Measurements from ENCODE around the gene LTBP1. TPM values are rescaled to one million over a fixed set of nuclear protein-coding genes. Genes with fewer than 3 reads are reported as not detected.

Gene LTBP1
- total RNA-seq, 2 experiments from 2014 or later: 61.1 to 82.6 TPM

DNA sequence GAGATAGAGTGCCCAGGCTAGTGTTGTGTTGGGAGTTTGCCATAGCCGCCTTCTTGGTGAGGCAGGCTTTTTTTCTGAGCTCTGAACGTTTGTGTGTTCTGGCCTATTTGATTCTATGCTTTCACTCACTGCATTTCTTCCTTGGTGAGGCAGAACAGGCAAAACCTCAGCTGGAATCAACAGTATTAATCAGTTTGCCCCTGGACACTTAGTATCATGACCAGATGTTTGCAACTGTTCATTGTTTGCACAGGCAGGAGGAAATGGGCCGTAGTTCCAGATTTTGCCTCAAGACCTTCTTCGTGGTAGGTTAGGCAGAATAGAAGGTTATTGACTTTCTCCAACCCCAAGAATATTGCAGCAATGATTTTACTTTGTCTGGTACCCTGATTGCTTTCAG, 311.6 kb downstream of the LTBP1 start:
- Histone ChIP-seq H3K4me1 (ENCODE audit: insufficient read depth, low read length, poor library complexity, severe bottlenecking) (no peaks in the 10 kb centered on the region), H4K20me1 (ENCODE audit: insufficient read depth, low read length) (no peaks in the 10 kb centered on the region), H3K36me3 (ENCODE audit: insufficient read depth, low read length) (peaks cover 60% of the 10 kb centered on the region), H3K27ac (ENCODE audit: low read depth, low read length, poor library complexity, severe bottlenecking) (no peak overlapping the region), H3K9me2 (ENCODE audit: insufficient read depth, low read length) (no peaks in the 10 kb centered on the region), H3K4me3 (ENCODE audit: low read depth, low read length, poor library complexity, severe bottlenecking) (no peak overlapping the region), H3K4me2 (ENCODE audit: low read length) (no peak overlapping the region), H3K9me3 (ENCODE audit: low read length) (no peaks in the 10 kb centered on the region), H2AFZ (ENCODE audit: low read length) (no peak overlapping the region), H3K79me2 (ENCODE audit: insufficient read depth, low read depth, low read length) (no peaks in the 10 kb centered on the region)
- ChIA-PET POLR2A (no interaction called here), CTCF (ENCODE audit: unreplicated experiment) (interaction anchor here (0.6 kb wide), 1 partner anchor 251 kb away, joined by 3 read pairs; no protein-coding TSS in a partner anchor)
- intact Hi-C loops (cut with micrococcal nuclease; ENCODE audit: unreplicated experiment): no loop called here
- DNase-seq (ENCODE audit: low spot score): no peak
- no peak for TF ChIP-seq EZH2phosphoT487 (IDR thresholded peaks at IDR 0.05; ENCODE audit: borderline replicate concordance, low read depth, low read length)
- TF ChIP-seq, protein P1, sequence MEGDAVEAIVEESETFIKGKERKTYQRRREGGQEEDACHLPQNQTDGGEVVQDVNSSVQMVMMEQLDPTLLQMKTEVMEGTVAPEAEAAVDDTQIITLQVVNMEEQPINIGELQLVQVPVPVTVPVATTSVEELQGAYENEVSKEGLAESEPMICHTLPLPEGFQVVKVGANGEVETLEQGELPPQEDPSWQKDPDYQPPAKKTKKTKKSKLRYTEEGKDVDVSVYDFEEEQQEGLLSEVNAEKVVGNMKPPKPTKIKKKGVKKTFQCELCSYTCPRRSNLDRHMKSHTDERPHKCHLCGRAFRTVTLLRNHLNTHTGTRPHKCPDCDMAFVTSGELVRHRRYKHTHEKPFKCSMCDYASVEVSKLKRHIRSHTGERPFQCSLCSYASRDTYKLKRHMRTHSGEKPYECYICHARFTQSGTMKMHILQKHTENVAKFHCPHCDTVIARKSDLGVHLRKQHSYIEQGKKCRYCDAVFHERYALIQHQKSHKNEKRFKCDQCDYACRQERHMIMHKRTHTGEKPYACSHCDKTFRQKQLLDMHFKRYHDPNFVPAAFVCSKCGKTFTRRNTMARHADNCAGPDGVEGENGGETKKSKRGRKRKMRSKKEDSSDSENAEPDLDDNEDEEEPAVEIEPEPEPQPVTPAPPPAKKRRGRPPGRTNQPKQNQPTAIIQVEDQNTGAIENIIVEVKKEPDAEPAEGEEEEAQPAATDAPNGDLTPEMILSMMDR (conservative IDR thresholded peaks at IDR 0.05; ENCODE audit: low read length): no peak
- BruUV-seq (replicated peaks): no TSS peak

DNA sequence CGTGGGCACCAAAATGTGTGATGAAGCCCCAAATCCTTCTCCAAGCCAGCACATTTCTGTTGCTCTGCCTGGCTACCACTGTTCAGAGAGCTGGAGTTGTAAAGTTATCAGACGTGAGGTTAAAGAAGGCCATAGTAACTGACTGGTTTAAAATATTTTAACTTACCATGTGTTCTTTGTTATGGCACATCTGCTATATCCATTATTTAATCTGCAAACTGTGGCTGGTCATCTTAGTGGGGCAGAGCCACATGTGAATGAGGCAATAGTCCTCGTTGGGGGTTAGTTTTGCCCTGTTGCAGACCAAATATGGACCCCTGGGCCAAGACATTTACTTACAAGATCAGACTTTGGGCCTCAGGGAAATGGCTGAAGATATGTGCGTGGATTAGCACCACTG, 315.3 kb downstream of the LTBP1 start:
- Histone ChIP-seq H3K27ac (ENCODE audit: low read depth, low read length, poor library complexity, severe bottlenecking) (no peak overlapping the region), H3K4me1 (ENCODE audit: insufficient read depth, low read length, poor library complexity, severe bottlenecking) (no peaks in the 10 kb centered on the region), H4K20me1 (ENCODE audit: insufficient read depth, low read length) (no peaks in the 10 kb centered on the region), H3K9me3 (ENCODE audit: low read length) (peaks cover 27% of the 10 kb centered on the region), H3K36me3 (ENCODE audit: insufficient read depth, low read length) (peaks cover 78% of the 10 kb centered on the region), H3K9me2 (ENCODE audit: insufficient read depth, low read length) (no peaks in the 10 kb centered on the region), H3K4me2 (ENCODE audit: low read length) (no peak overlapping the region), H3K79me2 (ENCODE audit: insufficient read depth, low read depth, low read length) (no peaks in the 10 kb centered on the region), H2AFZ (ENCODE audit: low read length) (no peak overlapping the region), H3K4me3 (ENCODE audit: low read depth, low read length, poor library complexity, severe bottlenecking) (no peak overlapping the region)
- DNase-seq (ENCODE audit: low spot score): no peak
- TF ChIP-seq, protein P1 (conservative IDR thresholded peaks at IDR 0.05; ENCODE audit: low read length): no peak
- no peak for TF ChIP-seq EZH2phosphoT487 (IDR thresholded peaks at IDR 0.05; ENCODE audit: borderline replicate concordance, low read depth, low read length)
- ChIA-PET CTCF (ENCODE audit: unreplicated experiment) (no interaction called here), POLR2A (no interaction called here)
- no TSS peak for BruUV-seq (replicated peaks)
- intact Hi-C loops (cut with micrococcal nuclease; ENCODE audit: unreplicated experiment): no loop called here

DNA sequence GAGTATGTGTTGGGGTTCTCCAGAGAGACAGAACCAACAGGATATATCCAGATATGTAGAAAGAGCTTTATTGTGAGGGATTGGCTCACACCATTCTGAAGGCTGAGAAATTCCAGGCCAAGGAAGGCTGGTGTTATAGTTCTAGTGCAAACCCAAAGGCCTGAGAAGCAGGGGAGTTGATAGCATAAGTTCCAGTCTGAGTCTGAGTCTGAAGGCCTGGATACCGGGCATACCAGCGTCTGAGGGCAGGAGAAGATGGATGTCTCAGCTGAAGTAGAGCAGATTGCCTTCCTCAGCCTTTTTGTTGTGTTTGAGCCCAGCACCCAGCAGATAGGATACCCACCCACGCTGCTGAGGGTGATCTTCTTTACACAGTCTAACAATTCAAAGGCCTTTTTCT, 318.0 kb downstream of the LTBP1 start:
- H3K9me3 ChIP-seq (ENCODE audit: low read length): peaks cover 45% of the 10 kb centered on the region
- H3K79me2 ChIP-seq (ENCODE audit: insufficient read depth, low read depth, low read length): no peaks in the 10 kb centered on the region
- POLR2A ChIA-PET: interaction anchor here (0.9 kb wide), 1 partner anchor 22 kb away, joined by 3 read pairs; no protein-coding TSS in a partner anchor
- TF ChIP-seq, protein P1 (conservative IDR thresholded peaks at IDR 0.05; ENCODE audit: low read length): no peak
- TF ChIP-seq EZH2phosphoT487 (IDR thresholded peaks at IDR 0.05; ENCODE audit: borderline replicate concordance, low read depth, low read length): no peak
- BruUV-seq (replicated peaks): no TSS peak
- no peaks in the 10 kb centered on the region for H3K9me2 ChIP-seq (ENCODE audit: insufficient read depth, low read length)
- CTCF ChIA-PET (ENCODE audit: unreplicated experiment): no interaction called here
- intact Hi-C loops (cut with micrococcal nuclease; ENCODE audit: unreplicated experiment): no loop called here
- H3K4me2 ChIP-seq (ENCODE audit: low read length): no peak overlapping the region
- no peaks in the 10 kb centered on the region for H3K4me1 ChIP-seq (ENCODE audit: insufficient read depth, low read length, poor library complexity, severe bottlenecking)
- H2AFZ ChIP-seq (ENCODE audit: low read length): no peak overlapping the region
- H3K4me3 ChIP-seq (ENCODE audit: low read depth, low read length, poor library complexity, severe bottlenecking): no peak overlapping the region
- no peak for DNase-seq (ENCODE audit: low spot score)
- H3K27ac ChIP-seq (ENCODE audit: low read depth, low read length, poor library complexity, severe bottlenecking): no peak overlapping the region
- H4K20me1 ChIP-seq (ENCODE audit: insufficient read depth, low read length): no peaks in the 10 kb centered on the region
- H3K36me3 ChIP-seq (ENCODE audit: insufficient read depth, low read length): peaks cover 84% of the 10 kb centered on the region
